Glutamatergic neuron (in vitro differentiated cells): Measurements from ENCODE around the gene CDH1. TPM values are rescaled to one million over a fixed set of nuclear protein-coding genes. Genes with fewer than 3 reads are reported as not detected.

Source experiments
- DNase-seq: peaks from one replicate; pipeline ENCODE4 v3.0.0; 2022
- H3K27ac Mint-ChIP-seq: one replicate; pipeline ENCODE4 v1.8.0; 2020; ENCODE audit warnings: mild to moderate bottlenecking, mixed read lengths, inconsistent platforms; ENCODE audit not compliant: unreplicated experiment
- H3K27me3 Mint-ChIP-seq: one replicate; pipeline ENCODE4 v1.8.0; 2020; ENCODE audit warnings: mild to moderate bottlenecking, moderate library complexity, mixed read lengths, inconsistent platforms; ENCODE audit not compliant: unreplicated experiment
- H3K36me3 Mint-ChIP-seq: one replicate; pipeline ENCODE4 v1.8.0; 2020; ENCODE audit warnings: mild to moderate bottlenecking, mixed read lengths, inconsistent platforms; ENCODE audit not compliant: unreplicated experiment
- H3K4me1 Mint-ChIP-seq: one replicate; pipeline ENCODE4 v1.8.0; 2020; ENCODE audit warnings: mild to moderate bottlenecking, low read depth, mixed read lengths, inconsistent platforms; ENCODE audit not compliant: unreplicated experiment
- H3K4me3 Mint-ChIP-seq: one replicate; pipeline ENCODE4 v1.8.0; 2020; ENCODE audit warnings: mild to moderate bottlenecking, mixed read lengths, inconsistent platforms; ENCODE audit not compliant: unreplicated experiment
- H3K9me3 Mint-ChIP-seq: one replicate; pipeline ENCODE4 v1.8.0; 2020; ENCODE audit warnings: mild to moderate bottlenecking, moderate library complexity, mixed read lengths, inconsistent platforms; ENCODE audit not compliant: unreplicated experiment
- total RNA-seq: library from RNA; stranded (reverse); fragmentation: NEBNext Ultra II Directional; extraction: Animal tissue kit (Norgen Biotek cat#: 25700); gene quantifications from one replicate; pipeline ENCODE4 v1.2.1, GENCODE V29; 2021; ENCODE audit not compliant: unreplicated experiment
- TF ChIP-seq, protein P1 (sequence below): fragments of 200-600 bp; sonication (generic); IDR thresholded peaks from one replicate; pipeline ENCODE4 v1.5.0; 2021; ENCODE audit not compliant: partially characterized antibody, unreplicated experiment

Gene CDH1
- total RNA-seq, 1 donor from 2014 or later: 1.9 TPM

DNA sequence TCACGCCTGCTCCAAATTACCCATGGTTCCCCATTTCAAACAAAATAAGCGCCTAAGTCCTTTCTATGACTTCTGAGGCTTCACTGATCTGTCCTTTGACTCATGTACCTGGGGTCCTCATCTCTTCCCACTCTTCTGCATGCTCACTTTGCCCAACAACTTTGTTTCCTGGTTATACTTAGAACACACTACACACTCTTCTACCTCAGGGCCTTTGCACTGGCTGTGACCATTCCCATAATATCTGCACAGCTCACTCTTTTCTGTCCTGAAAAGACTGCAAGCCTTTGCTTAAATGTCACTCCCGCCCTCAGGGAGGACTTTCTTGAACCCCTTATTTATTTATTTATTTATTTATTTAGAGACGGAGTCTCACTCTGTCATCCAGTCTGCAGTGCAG lies 14.1 kb downstream of the CDH1 start:
- TF ChIP-seq, protein P1, sequence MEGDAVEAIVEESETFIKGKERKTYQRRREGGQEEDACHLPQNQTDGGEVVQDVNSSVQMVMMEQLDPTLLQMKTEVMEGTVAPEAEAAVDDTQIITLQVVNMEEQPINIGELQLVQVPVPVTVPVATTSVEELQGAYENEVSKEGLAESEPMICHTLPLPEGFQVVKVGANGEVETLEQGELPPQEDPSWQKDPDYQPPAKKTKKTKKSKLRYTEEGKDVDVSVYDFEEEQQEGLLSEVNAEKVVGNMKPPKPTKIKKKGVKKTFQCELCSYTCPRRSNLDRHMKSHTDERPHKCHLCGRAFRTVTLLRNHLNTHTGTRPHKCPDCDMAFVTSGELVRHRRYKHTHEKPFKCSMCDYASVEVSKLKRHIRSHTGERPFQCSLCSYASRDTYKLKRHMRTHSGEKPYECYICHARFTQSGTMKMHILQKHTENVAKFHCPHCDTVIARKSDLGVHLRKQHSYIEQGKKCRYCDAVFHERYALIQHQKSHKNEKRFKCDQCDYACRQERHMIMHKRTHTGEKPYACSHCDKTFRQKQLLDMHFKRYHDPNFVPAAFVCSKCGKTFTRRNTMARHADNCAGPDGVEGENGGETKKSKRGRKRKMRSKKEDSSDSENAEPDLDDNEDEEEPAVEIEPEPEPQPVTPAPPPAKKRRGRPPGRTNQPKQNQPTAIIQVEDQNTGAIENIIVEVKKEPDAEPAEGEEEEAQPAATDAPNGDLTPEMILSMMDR: no peak
- H3K27me3 Mint-ChIP-seq: peaks cover 2% of the 10 kb centered on the region
- H3K4me1 Mint-ChIP-seq: peaks cover 4% of the 10 kb centered on the region
- H3K4me3 Mint-ChIP-seq: no peak overlapping the region
- no peaks in the 10 kb centered on the region for H3K36me3 Mint-ChIP-seq
- no peak overlapping the region for H3K27ac Mint-ChIP-seq
- DNase-seq: no peak
- H3K9me3 Mint-ChIP-seq: no peaks in the 10 kb centered on the region

DNA sequence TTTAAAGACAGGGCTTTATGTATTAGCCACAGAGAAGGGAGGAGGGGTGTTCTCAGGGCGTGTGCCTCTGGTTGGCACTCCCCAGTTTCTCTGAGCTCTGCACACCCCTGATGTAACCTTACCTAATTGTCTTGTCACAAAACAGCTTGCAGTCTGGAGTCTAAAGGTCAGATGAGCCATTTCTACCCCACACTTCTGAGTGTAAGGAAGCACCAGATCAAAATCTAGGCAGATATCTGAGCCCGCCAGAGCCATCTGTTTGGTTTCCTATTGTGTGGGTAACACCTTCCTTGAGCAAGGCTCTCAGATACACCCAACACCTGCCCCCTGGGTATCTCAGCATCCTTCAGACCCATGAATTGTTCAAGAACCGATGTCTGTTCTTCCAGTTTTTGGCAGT lies 15.5 kb downstream of the CDH1 start:
- peaks cover 2% of the 10 kb centered on the region for H3K27me3 Mint-ChIP-seq
- DNase-seq: no peak
- no peak overlapping the region for H3K27ac Mint-ChIP-seq
- TF ChIP-seq, protein P1: no peak
- peaks cover 4% of the 10 kb centered on the region for H3K4me1 Mint-ChIP-seq
- no peaks in the 10 kb centered on the region for H3K9me3 Mint-ChIP-seq
- no peak overlapping the region for H3K4me3 Mint-ChIP-seq
- H3K36me3 Mint-ChIP-seq: no peaks in the 10 kb centered on the region

DNA sequence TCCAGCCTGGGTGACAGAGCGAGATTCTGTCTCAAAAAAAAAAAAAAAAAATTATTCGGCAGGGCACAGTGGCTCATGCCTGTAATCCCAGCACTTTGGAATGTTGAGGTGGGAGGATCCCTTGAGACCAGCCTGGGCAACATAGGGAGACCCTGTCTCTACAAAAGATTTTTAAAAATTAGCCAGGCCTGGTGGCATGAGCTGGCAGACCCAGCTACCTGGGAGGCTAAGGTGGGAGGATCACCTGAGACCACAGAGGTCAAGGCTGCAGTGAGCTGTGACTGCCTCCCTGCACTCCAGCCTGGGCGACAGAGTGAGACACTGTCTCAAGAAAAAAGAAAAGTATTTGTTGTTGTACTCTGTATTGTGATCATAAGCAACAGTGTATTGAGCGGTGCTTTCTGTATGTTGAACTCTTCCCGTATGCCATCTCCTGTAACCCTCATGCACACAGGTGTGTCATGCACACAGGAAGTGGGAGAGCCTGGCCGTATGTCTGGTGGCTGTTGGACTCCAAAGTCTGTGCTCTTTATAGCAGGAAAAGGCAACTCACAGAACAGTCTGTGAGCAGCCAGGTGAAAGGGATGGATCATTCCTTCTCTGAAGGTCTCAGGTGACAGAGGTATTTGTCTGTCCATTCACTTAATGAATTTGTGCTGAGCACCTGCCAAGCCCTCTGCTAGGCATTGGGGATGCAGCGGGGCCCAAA lies 17.1 kb downstream of the CDH1 start:
- DNase-seq: no peak
- no peak overlapping the region for H3K4me3 Mint-ChIP-seq
- no peak overlapping the region for H3K27ac Mint-ChIP-seq
- peaks cover 2% of the 10 kb centered on the region for H3K27me3 Mint-ChIP-seq
- TF ChIP-seq, protein P1: no peak
- no peaks in the 10 kb centered on the region for H3K36me3 Mint-ChIP-seq
- H3K9me3 Mint-ChIP-seq: no peaks in the 10 kb centered on the region
- H3K4me1 Mint-ChIP-seq: peaks cover 4% of the 10 kb centered on the region

DNA sequence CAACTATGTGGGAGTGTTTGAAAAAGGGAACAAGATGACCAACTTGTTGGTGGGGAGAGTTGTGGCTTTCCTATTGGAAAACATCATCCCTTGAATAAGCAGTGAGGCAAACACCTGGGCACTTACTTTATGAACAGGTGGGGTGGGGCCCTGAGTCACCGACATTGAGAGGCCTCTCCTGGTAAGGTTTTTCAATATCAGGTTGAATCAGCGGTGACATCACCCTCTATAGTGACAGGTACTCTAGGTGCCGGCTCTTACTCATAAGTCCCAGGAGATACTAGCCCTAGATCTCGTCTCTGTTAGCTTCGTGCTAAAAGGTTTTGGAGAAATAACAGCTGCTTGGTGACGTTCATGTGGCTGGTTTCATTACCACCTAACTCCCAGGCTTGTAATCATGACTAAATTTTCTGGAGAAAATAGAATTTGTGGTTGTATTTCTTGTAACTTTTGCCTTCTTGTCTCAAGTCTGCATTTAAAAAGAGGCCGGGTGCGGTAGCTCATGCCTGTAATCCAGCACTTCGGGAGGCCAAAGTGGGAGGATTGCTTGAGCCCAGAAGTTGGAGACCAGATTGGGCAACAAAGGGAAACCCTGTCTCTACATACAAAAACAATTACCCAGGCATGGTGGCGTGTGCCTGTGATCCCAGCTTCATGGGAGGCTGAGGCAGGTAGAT lies 19.3 kb downstream of the CDH1 start:
- H3K27me3 Mint-ChIP-seq: peaks cover 2% of the 10 kb centered on the region
- TF ChIP-seq, protein P1: no peak
- H3K9me3 Mint-ChIP-seq: no peaks in the 10 kb centered on the region
- H3K27ac Mint-ChIP-seq: no peak overlapping the region
- H3K36me3 Mint-ChIP-seq: no peaks in the 10 kb centered on the region
- DNase-seq: no peak
- peaks cover 4% of the 10 kb centered on the region for H3K4me1 Mint-ChIP-seq
- H3K4me3 Mint-ChIP-seq: no peak overlapping the region

DNA sequence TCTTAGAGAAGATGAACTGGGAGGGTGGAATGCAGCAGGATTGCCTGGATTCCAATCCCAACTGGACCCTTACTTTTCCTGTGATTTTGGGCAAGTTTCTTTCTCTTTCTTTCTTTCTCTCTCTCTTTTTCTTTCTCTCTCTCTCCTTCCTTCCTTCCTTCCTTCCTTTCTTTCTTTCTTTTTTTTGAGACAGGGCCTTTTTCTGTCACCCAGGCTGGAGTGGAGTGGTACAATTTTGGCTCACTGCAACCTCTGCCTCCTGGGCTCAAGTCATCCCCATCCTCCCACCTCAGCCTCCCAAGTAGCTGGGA lies 20.5 kb downstream of the CDH1 start:
- Mint-ChIP-seq H3K4me3 (no peak overlapping the region), H3K27me3 (peaks cover 2% of the 10 kb centered on the region), H3K36me3 (no peaks in the 10 kb centered on the region), H3K4me1 (peaks cover 2% of the 10 kb centered on the region), H3K27ac (no peak overlapping the region), H3K9me3 (no peaks in the 10 kb centered on the region)
- TF ChIP-seq, protein P1: no peak
- DNase-seq: no peak
